WERI-Rb-1 (cell line): ENCODE results near the gene OR1C1.
"Not testable (repeated sequence)": the region's sequence is repeated elsewhere in the genome, so short reads cannot be mapped to it uniquely, and the experiment has no call there.

Experiments
- DNase-seq: peaks from one replicate; pipeline ENCODE4 v3.0.0-alpha.2; 2020
- H3K27ac ChIP-seq: fragments of 250-450 bp; sonication (Bioruptor Pico); 2 replicates; pipeline ENCODE4 v1.5.1; 2020; ENCODE audit warnings: mild to moderate bottlenecking, moderate library complexity
- H3K27me3 ChIP-seq: fragments of 250-450 bp; sonication (Bioruptor Pico); 2 replicates; pipeline ENCODE4 v1.5.1; 2021; ENCODE audit warnings: mild to moderate bottlenecking, low read depth, moderate library complexity; ENCODE audit not compliant: insufficient read depth, severe bottlenecking
- H3K36me3 ChIP-seq: fragments of 250-450 bp; sonication (Bioruptor Pico); 2 replicates; pipeline ENCODE4 v1.5.1; 2020; ENCODE audit warnings: mild to moderate bottlenecking, moderate library complexity
- H3K4me3 ChIP-seq: 2 replicates; pipeline ENCODE4 v1.5.1; 2011; ENCODE audit warnings: low read depth, mild to moderate bottlenecking, control low read depth, low read length
- H3K9me3 ChIP-seq: fragments of 250-450 bp; sonication (Bioruptor Pico); 2 replicates; pipeline ENCODE4 v1.5.1; 2021; ENCODE audit warnings: mild to moderate bottlenecking, moderate library complexity; ENCODE audit not compliant: severe bottlenecking
- CTCF ChIP-seq: IDR thresholded peaks from 2 replicates; pipeline ENCODE4 v1.5.1; 2011; ENCODE audit warnings: low read depth, mild to moderate bottlenecking, control low read depth, inconsistent platforms, low read length

OR1C1 gene

GRCh38 chr1:247721222-247721621, 39.1 kb downstream of the OR1C1 start:
- no peaks in the 10 kb centered on the region for H3K27me3 ChIP-seq
- H3K27ac ChIP-seq: no peak overlapping the region
- TF ChIP-seq CTCF: no peak
- no peaks in the 10 kb centered on the region for H3K36me3 ChIP-seq
- H3K4me3 ChIP-seq: no peak overlapping the region
- no peak for DNase-seq
- no peaks in the 10 kb centered on the region for H3K9me3 ChIP-seq

GRCh38 chr1:247716546-247716945, 43.8 kb downstream of the OR1C1 start, which contains the start of gene OR6F1:
Gene OR6F1 (minus strand): TSS chr1:247716646. CDS start chr1:247712755, 3,891 bp downstream.
- no peak for DNase-seq
- Histone ChIP-seq H3K4me3 (no peak within 1 kb of the TSS), H3K27ac (no peak within 1 kb of the TSS), H3K36me3 (no peaks in the 10 kb centered on the region), H3K9me3 (no peaks in the 10 kb centered on the region), H3K27me3 (peaks cover 14% of the 10 kb centered on the region)
- TF ChIP-seq CTCF: no peak

GRCh38 chr1:247713753-247714152, 46.6 kb downstream of the OR1C1 start:
- H3K27ac ChIP-seq: no peak overlapping the region
- H3K4me3 ChIP-seq: no peak overlapping the region
- no peaks in the 10 kb centered on the region for H3K36me3 ChIP-seq
- DNase-seq: no peak
- H3K9me3 ChIP-seq: peaks cover 2% of the 10 kb centered on the region
- H3K27me3 ChIP-seq: peaks cover 28% of the 10 kb centered on the region
- no peak for TF ChIP-seq CTCF

GRCh38 chr1:247710681-247711080, 49.7 kb downstream of the OR1C1 start:
- not testable (repeated sequence) for H3K9me3 ChIP-seq, H3K36me3 ChIP-seq, H3K4me3 ChIP-seq, H3K27ac ChIP-seq, DNase-seq
- H3K27me3 ChIP-seq: peaks cover 30% of the 10 kb centered on the region
